WTC11 (cell line): ENCODE results near the gene MICAL1.

Experiments used
- ATF3 ChIP-seq: sonication (generic); formaldehyde crosslinking; conservative IDR thresholded peaks from 2 replicates; pipeline ENCODE4 v1.8.1; 2022; ENCODE audit warnings: mild to moderate bottlenecking, missing genetic modification reagents
- CTCF ChIP-seq: fragments of 200-600 bp; IDR thresholded peaks from 2 replicates; pipeline ENCODE4 v1.8.0; 2022; ENCODE audit warnings: antibody characterized with exemption
- E2F1 ChIP-seq: sonication (generic); formaldehyde crosslinking; IDR thresholded peaks from 2 replicates; pipeline ENCODE4 v1.8.0; 2022; ENCODE audit warnings: mild to moderate bottlenecking, missing genetic modification reagents
- ERG ChIP-seq: fragments of 250-450 bp; sonication (Bioruptor Pico); IDR thresholded peaks from 2 replicates; pipeline ENCODE4 v1.8.0; 2021; ENCODE audit warnings: mild to moderate bottlenecking
- FOXJ3 ChIP-seq: sonication (generic); formaldehyde crosslinking; IDR thresholded peaks from 2 replicates; pipeline ENCODE4 v1.9.0; 2021; ENCODE audit warnings: missing genetic modification reagents, mild to moderate bottlenecking, borderline replicate concordance
- IRF2 ChIP-seq: sonication (generic); formaldehyde crosslinking; IDR thresholded peaks from 2 replicates; pipeline ENCODE4 v1.8.0; 2022; ENCODE audit warnings: low read depth, missing genetic modification reagents, borderline replicate concordance
- MAX ChIP-seq: sonication (generic); formaldehyde crosslinking; IDR thresholded peaks from 2 replicates; pipeline ENCODE4 v1.8.0; 2022; ENCODE audit warnings: mild to moderate bottlenecking, missing genetic modification reagents
- PRDM15 ChIP-seq: sonication (generic); formaldehyde crosslinking; IDR thresholded peaks from 2 replicates; pipeline ENCODE4 v1.8.0; 2022; ENCODE audit warnings: missing genetic modification reagents
- USF2 ChIP-seq: sonication (generic); formaldehyde crosslinking; IDR thresholded peaks from 2 replicates; pipeline ENCODE4 v1.8.1; 2023; ENCODE audit warnings: mild to moderate bottlenecking, missing genetic modification reagents, moderate library complexity
- ZBTB21 ChIP-seq: sonication (generic); formaldehyde crosslinking; IDR thresholded peaks from 2 replicates; pipeline ENCODE4 v1.8.1; 2023; ENCODE audit warnings: mild to moderate bottlenecking, missing genetic modification reagents, borderline replicate concordance

GRCh38 chr6:109452181-109452580, 3.4 kb downstream of the MICAL1 start:
- TF ChIP-seq USF2 (CRISPR knock-in tag) (no peak), ATF3 (CRISPR knock-in tag) (no peak), CTCF (no peak), E2F1 (no peak), IRF2 (CRISPR knock-in tag) (no peak), FOXJ3 (CRISPR knock-in tag) (no peak), ZBTB21 (no peak), ERG (no peak), MAX (CRISPR knock-in tag) (no peak), PRDM15 (CRISPR knock-in tag) (no peak)
